Astrocyte (in vitro differentiated cells and primary cell): Measurements from ENCODE around the gene CHN1.

Experiments used
- EZH2 ChIP-seq: IDR thresholded peaks from 2 replicates; pipeline ENCODE4 v1.6.1; 2012; ENCODE audit warnings: mild to moderate bottlenecking, low read length, inconsistent platforms; ENCODE audit not compliant: insufficient read depth
- TF ChIP-seq, protein P1 (sequence below): IDR thresholded peaks from 2 replicates; pipeline ENCODE4 v1.5.1; 2011; ENCODE audit warnings: low read depth, mild to moderate bottlenecking, inconsistent platforms, low read length, moderate library complexity; ENCODE audit not compliant: insufficient read depth

DNA sequence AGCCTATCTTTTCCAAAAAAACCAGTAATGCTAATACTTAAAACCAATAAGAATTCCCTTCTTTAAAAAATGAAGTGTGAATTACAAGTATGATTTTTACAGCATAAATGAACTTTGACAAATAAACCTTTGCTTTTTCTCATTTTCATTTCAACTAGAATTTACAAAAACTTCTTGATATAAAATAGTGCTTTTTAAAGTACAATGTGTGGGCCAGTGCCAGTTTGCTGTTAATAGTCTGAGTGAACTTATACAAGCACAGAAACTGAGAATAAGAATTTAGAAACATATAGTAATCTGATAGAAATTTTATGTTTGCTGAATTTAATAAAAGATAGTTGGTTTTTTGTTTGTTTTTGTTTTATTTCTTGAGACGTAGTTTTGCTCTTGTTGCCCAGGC is 197.2 kb downstream of the CHN1 start:
- no peak for TF ChIP-seq EZH2
- TF ChIP-seq, protein P1, sequence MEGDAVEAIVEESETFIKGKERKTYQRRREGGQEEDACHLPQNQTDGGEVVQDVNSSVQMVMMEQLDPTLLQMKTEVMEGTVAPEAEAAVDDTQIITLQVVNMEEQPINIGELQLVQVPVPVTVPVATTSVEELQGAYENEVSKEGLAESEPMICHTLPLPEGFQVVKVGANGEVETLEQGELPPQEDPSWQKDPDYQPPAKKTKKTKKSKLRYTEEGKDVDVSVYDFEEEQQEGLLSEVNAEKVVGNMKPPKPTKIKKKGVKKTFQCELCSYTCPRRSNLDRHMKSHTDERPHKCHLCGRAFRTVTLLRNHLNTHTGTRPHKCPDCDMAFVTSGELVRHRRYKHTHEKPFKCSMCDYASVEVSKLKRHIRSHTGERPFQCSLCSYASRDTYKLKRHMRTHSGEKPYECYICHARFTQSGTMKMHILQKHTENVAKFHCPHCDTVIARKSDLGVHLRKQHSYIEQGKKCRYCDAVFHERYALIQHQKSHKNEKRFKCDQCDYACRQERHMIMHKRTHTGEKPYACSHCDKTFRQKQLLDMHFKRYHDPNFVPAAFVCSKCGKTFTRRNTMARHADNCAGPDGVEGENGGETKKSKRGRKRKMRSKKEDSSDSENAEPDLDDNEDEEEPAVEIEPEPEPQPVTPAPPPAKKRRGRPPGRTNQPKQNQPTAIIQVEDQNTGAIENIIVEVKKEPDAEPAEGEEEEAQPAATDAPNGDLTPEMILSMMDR, result no peak
